GM19467 (cell line): ENCODE results near the gene MED29.

Experiments used
- ATAC-seq: cut with Tn5 transposase; IDR thresholded peaks from one replicate; pipeline ENCODE4 v1.9.1; 2021; ENCODE audit warnings: mild to moderate bottlenecking, moderate library complexity; ENCODE audit not compliant: unreplicated experiment

MED29 gene

GRCh38 chr19:39410017-39410830 lies 19.0 kb downstream of the MED29 start:
- no peak for ATAC-seq

- ATAC-seq: no peak
Observed at GRCh38 chr19:39410831-39411080, 19.6 kb downstream of the MED29 start.

- no peak for ATAC-seq
Observed at GRCh38 chr19:39411081-39411831, 20.1 kb downstream of the MED29 start.

GRCh38 chr19:39411832-39412099 lies 20.6 kb downstream of the MED29 start:
- ATAC-seq: peak; percentile 22

- ATAC-seq: peak; percentile 47
Observed at GRCh38 chr19:39412100-39412866, 21.1 kb downstream of the MED29 start, which contains the start of gene PLEKHG2. Gene PLEKHG2, plus strand, starts transcription at chr19:39412669. Its CDS starts 1,418 bp downstream, at chr19:39414087.

- no peak for ATAC-seq
Observed at GRCh38 chr19:39412867-39413271, 21.7 kb downstream of the MED29 start.

- ATAC-seq: no peak
Observed at GRCh38 chr19:39413272-39413910, 22.2 kb downstream of the MED29 start.

GRCh38 chr19:39413911-39414608 lies 22.9 kb downstream of the MED29 start:
- no peak for ATAC-seq

GRCh38 chr19:39415111-39416046 lies 24.2 kb downstream of the MED29 start:
- no peak for ATAC-seq

GRCh38 chr19:39416152-39417120 lies 25.3 kb downstream of the MED29 start:
- ATAC-seq: no peak

GRCh38 chr19:39417463-39418181 lies 26.4 kb downstream of the MED29 start:
- no peak for ATAC-seq

GRCh38 chr19:39419003-39419402 lies 27.8 kb downstream of the MED29 start:
- ATAC-seq: no peak

GRCh38 chr19:39420769-39421168 lies 29.6 kb downstream of the MED29 start:
- no peak for ATAC-seq

- no peak for ATAC-seq
Observed at GRCh38 chr19:39422020-39422419, 30.8 kb downstream of the MED29 start.

- ATAC-seq: no peak
Observed at GRCh38 chr19:39423258-39424086, 32.3 kb downstream of the MED29 start.

GRCh38 chr19:39424934-39425333 lies 33.8 kb downstream of the MED29 start:
- ATAC-seq: no peak

- ATAC-seq: no peak
Observed at GRCh38 chr19:39425744-39426143, 34.6 kb downstream of the MED29 start.
